Activated T-helper 1 cell treated with Interleukin-2 at 50 U/mL for 16 hours (primary cell): ENCODE measurements around the gene PIGS.

Experiments
- DNase-seq: peaks from one replicate; pipeline ENCODE4 v3.0.0-alpha.2; 2020; ENCODE audit warnings: low read depth

PIGS gene

GRCh38 chr17:28550858-28551257, 20.5 kb downstream of the PIGS start:
- DNase-seq, result no peak

DNA sequence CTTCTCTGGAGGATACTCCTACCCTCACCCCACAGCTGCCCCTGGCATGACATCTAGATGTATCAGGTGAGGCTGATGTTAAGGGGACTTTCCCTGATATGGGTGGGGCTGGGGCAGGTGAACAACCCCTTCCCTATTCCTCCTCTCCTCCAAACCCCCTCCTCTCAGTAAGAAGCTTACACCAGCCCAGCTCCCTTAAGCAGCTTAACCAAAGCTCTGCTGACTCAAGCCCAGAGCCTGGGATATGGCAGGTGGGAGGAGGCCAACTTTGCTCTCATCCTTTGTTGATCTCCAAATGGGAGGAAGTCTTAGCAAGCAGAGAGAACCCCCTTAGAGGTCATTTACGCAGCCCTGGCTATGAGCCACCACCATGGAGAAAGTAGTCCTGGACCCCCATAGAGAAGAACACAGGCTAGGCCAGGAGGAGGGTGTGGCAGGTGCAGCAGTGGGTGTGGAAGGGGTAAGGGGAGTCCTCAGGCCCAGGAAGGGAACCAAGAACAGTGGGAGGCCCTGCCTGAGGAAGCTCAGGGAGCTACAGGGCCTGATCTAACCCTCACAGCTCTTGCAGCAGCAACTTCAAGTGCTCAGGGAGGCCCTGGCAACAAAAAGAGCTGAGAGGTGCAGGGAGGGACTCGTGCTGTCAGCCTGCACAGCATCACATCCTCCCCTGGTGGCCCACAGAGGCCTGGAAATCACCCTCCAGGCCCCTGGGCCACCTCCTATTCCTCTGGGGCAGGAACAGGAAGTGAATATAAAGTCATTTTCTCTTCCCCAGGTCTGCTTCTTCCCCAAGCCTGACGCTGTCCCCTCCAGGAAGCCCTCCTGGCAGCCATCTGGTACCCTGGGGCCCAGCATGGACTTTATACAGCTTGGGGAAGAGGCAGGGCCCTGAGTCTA, 21.8 kb downstream of the PIGS start:
- DNase-seq, result peak; percentile 42

DNA sequence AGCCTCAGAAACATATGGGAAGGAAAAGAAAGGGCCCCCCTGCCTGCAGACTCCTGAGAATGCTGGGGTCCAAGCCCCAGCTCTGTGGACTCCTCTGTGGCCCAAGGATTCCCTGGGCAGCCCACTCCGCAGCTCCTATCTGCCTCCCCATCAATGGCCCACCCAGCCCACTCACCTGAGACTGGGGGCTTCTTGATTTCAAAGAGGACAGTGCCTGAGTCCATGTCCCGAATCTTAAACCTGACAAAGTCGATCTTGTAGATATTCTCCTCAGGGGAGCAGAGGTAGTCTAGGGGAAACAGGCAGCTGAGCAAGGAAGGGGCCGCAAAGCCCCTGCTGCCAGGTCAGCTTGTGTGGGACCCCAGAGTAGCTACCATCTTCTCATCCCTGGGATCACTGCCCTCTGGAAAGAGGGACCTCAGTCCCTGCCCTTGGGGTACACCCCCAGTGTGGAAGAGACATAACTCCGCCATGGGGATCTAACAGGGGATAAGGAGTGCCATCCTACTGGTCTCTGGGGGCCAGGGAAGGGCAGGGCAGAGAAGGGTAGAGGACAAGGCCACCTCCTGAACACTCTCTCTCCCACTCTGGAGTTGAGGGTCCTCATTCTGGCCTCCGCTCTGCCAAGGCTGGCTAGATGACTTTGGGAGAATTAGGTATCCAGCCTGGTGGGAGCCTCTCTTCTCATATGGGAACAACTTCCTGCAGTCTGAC, 22.8 kb downstream of the PIGS start:
- no peak for DNase-seq

DNA sequence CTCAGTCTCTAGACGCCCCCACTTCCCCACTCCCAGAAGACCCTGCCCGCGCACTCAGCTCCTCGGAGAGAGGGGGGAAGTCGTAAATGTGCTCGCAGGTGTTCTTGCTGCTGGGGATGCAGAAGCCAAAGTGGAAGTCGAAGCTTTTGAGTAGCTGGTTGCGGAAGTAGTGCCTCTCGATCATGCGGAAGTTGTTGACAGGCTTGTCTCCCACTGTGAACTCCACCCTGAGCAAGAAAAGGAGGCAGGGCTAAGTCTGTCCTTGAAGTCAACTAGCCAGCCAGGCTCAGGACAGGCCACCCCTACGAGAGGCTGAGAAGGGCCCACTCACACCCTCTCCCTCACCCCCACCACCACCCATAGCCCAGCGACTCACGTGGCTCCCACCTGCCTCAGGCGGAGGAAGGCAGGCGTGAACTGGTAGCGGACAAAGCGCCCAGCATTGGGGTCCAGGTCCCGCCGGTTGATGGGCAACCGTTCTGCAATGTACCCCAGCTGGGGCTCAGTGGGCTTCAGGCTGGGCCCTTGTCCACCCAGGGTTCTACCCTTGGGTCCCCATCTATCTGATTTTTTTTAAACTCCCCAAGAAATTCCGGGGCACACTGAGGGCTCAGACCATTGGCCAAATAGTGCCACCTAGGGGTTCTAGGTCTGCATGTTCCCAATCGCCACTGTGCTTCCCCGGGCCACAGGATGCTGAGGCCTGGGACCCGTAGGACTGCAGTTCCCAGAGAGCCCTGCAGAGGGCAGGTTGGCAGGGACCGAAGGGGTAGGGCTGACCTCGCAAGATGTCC, 23.5 kb downstream of the PIGS start:
- DNase-seq, result peak; percentile 28

DNA sequence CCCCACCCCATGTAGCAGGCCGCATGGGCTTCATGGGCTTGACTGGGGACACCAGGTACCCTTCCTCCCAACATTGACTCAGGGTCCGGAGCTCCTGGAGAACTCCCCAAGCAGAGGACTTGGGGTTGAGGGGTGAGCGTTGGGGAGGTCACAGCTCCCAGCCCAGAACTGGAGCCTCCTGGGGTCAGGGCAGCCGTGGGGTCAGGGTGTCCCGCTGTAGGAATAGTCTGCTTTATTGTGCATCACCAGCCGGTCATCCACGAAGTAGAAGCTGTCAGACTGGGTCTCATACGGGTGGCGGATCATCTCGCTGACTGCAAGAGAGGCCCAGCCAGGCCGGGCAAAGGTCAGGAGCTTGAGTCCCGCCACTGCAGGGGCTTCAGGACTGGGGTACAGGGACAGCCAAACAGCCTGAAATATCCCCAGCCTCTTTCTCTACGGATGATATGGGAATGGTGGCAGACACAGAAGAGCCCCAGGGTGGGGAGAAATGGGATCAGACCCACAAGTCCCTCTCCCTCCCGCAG, 24.2 kb downstream of the PIGS start:
- DNase-seq, result no peak

GRCh38 chr17:28545787-28546415, 25.4 kb downstream of the PIGS start:
- no peak for DNase-seq

DNA sequence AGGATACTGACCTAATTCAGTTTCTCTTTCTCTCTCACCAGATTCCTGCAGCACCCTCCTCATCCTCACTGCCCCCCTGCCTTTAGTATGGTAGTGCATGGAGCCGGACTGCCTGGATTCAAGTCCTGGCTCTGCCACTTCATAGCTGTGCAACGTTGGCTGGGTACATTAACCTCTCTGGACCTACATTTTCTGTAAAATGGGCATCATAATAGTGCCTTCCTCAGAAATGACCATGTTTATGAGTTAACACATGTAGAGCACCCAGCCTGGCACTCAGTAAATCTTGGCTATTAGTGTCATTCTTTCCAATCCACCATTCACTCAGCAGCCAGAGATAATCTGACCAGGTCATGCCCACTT, 26.2 kb downstream of the PIGS start:
- DNase-seq, result no peak

GRCh38 chr17:28544402-28545140, 26.8 kb downstream of the PIGS start:
- no peak for DNase-seq

- no peak for DNase-seq
Measured at GRCh38 chr17:28541439-28541838, 29.9 kb downstream of the PIGS start.

GRCh38 chr17:28540231-28540630, 31.1 kb downstream of the PIGS start:
- no peak for DNase-seq

GRCh38 chr17:28538296-28538895, 32.9 kb downstream of the PIGS start:
- no peak for DNase-seq

DNA sequence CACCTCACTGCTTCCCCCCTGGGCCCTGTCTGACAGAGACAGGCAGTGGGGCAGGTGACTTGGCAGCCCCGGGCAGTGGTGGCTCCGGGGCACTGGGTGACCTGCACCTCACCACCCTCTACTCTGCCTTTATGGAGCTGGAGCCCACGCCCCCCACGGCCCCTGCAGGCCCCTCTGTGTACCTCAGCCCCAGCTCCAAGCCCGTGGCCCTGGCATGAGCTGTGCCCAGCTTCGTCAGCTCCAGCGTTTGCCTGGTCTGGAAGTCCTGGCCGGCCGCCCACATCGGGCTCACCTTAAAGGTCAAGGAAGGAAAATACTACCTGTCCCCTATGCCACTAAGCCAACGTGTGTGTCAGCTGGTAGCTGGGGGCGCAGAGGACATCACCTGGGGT, 34.1 kb downstream of the PIGS start:
- no peak for DNase-seq

- DNase-seq, result no peak
Measured at GRCh38 chr17:28536532-28537218, 34.6 kb downstream of the PIGS start.

GRCh38 chr17:28534740-28535375, 36.5 kb downstream of the PIGS start:
- DNase-seq, result no peak

DNA sequence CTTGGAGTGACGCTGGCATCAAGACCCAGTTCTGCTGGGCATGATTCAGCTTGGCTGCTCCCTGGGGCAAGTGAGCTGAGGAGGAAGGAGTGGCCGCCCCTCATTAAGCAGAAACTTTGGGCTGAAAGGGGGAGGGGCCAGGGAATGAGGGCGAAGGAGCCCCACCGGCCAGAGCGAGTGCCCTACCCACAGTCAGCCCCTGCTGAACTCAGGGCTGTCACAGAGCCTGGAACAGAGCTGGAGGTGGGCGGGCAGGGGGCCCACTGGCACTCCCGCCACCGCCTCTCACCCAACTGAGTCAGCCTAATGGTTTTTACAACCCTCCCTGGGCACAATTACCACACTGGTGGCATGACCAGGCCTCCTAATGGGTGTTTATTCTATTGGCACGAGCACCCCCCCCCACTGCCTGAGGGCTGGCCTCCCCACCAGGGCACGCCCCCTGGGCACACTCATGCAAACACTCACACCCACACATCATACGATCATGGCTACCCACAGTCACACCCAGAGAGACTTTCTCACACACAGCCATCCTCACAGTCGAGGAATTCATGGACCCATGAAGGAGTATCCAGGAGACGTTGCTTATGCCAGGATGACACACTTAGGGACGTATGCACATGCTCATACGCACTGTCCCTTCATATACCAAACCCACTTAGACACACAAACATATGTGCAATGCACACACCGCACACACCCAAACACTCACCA, 38.1 kb downstream of the PIGS start:
- DNase-seq, result no peak

GRCh38 chr17:28532050-28532960, 39.0 kb downstream of the PIGS start:
- no peak for DNase-seq

DNA sequence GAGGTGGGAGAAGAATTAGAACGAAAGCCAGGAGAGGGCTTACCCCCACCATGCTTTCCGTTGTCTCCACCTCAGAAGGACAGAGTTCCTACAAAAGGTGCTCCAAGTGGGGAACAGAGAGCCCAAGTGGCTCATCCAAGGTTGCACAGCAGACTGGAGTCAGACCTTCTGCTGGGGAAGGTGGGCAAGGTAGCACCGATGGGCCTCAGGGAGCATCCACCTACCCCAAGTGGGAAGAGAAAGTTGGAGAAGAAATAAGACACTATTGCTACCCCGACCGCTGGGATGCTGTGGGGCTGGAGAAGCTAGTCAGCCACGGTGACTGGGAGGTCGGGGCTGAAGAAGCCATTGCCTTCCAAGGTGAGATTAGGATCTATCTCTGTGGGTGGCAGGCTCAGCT, 40.4 kb downstream of the PIGS start:
- DNase-seq, result no peak

- no peak for DNase-seq
Measured at GRCh38 chr17:28530250-28530649, 41.1 kb downstream of the PIGS start.
